HepG2 (cell line): ENCODE measurements around the gene LAMB2. TPM values are rescaled to one million over a fixed set of nuclear protein-coding genes. Genes with fewer than 3 reads are reported as not detected.
A peak's percentile ranks its signal among the peaks of the same experiment; 100 is the strongest.

Experiments
- ATAC-seq: fragments of 200-7000 bp; cut with Tn5 transposase; 3 replicates; pipeline ENCODE4 v1.9.1; 2020; ENCODE audit warnings: mild to moderate bottlenecking, moderate library complexity
- BruUV-seq: library from RNA; stranded (reverse); fragments of 400-500 nt; replicated peaks from 2 replicates; lab custom pipeline; 2021; lab: Mats Ljungman, UMichigan
- CTCF ChIA-PET: fragments of 300-600 bp; formaldehyde crosslinking; extraction: SDS; loops from one replicate; lab custom pipeline; 2021; ENCODE audit warnings: low total read pairs, inconsistent platforms, low intra/inter-chr PET ratio; lab: Yijun Ruan, JAX
- POLR2A ChIA-PET: fragments of 350-600 bp; sonication (Branson Sonifier 250); formaldehyde crosslinking; loops from one replicate; lab custom pipeline; 2020; ENCODE audit warnings: antibody characterized with exemption, inconsistent platforms; lab: Yijun Ruan, JAX
- DNase-seq: peaks from one replicate; pipeline ENCODE4 v3.0.0-alpha.2; 2015; ENCODE audit warnings: low spot score
- FAIRE-seq: peaks from 3 replicates; lab custom pipeline; 2011; peaks lifted over from hg19 to GRCh38; lab: Jason Lieb, UNC
- H2AFZ ChIP-seq: one replicate; pipeline ENCODE4 v1.6.1; 2011; ENCODE audit warnings: low read length, inconsistent platforms
- H3K27ac ChIP-seq: fragments of 300-600 bp; 3 replicates; pipeline ENCODE4 v1.8.0; 2011; ENCODE audit warnings: mixed run types, mild to moderate bottlenecking, mixed read lengths, low read length, inconsistent platforms; ENCODE audit not compliant: insufficient read depth; ENCODE audit errors: extremely low read length
- H3K27me3 ChIP-seq, 2 experiments: fragments of 200-600 bp in 1 of 2; 2 replicates in 1 of 2; 3 replicates in 1 of 2; pipeline versions ENCODE4 v1.6.0 to v1.8.0; 2011; ENCODE audit warnings: low read length in 2 of 2, mild to moderate bottlenecking in 2 of 2, moderate library complexity in 2 of 2, inconsistent platforms in 1 of 2; ENCODE audit not compliant: insufficient read depth in 2 of 2, control insufficient read depth in 1 of 2
- H3K36me3 ChIP-seq, 2 experiments: fragments of 200-600 bp in 1 of 2; replicated peaks in 1 of 2; 2 replicates in 1 of 2; 3 replicates in 1 of 2; pipeline versions ENCODE4 v1.5.1 to v1.8.0; 2011; ENCODE audit warnings: low read length in 2 of 2, inconsistent platforms in 1 of 2; ENCODE audit not compliant: insufficient read depth in 2 of 2, control insufficient read depth in 1 of 2
- H3K4me1 ChIP-seq: 2 replicates; pipeline ENCODE4 v1.5.1; 2012; ENCODE audit warnings: low read length, inconsistent platforms; ENCODE audit not compliant: insufficient read depth
- H3K4me2 ChIP-seq: 2 replicates; pipeline ENCODE4 v1.6.0; 2011; ENCODE audit warnings: low read depth, low read length, inconsistent platforms
- H3K4me3 ChIP-seq, 3 experiments: fragments of 200-600 bp in 1 of 3; sonication (generic), shearing (Covaris generic) in 1 of 3; replicated peaks in 1 of 3; 2 replicates each; pipeline ENCODE4 v1.5.1; 2011 to 2016; ENCODE audit warnings: low read length in 3 of 3, inconsistent platforms in 2 of 3, low read depth in 2 of 3, mild to moderate bottlenecking in 2 of 3, control low read depth in 1 of 3, mixed read lengths in 1 of 3; ENCODE audit not compliant: insufficient read depth in 1 of 3
- H3K79me2 ChIP-seq: one replicate; pipeline ENCODE4 v1.6.1; 2011; ENCODE audit warnings: low read length, inconsistent platforms; ENCODE audit not compliant: insufficient read depth
- H3K9ac ChIP-seq: 2 replicates; pipeline ENCODE4 v1.6.0; 2011; ENCODE audit warnings: mild to moderate bottlenecking, low read depth, low read length, inconsistent platforms; ENCODE audit not compliant: insufficient read depth
- H3K9me3 ChIP-seq: 2 replicates; pipeline ENCODE4 v1.5.1; 2012; ENCODE audit warnings: mild to moderate bottlenecking, low read length
- H4K20me1 ChIP-seq: 2 replicates; pipeline ENCODE4 v1.6.0; 2011; ENCODE audit warnings: inconsistent platforms, mild to moderate bottlenecking, low read length, moderate library complexity; ENCODE audit not compliant: insufficient read depth
- ATF7-NPFF ChIP-seq: sonication (generic); formaldehyde crosslinking; IDR thresholded peaks from 2 replicates; pipeline ENCODE4 v1.8.1; 2023; ENCODE audit warnings: mild to moderate bottlenecking, low read depth, missing genetic modification reagents, moderate library complexity
- EED ChIP-seq: sonication (generic); formaldehyde crosslinking; IDR thresholded peaks from 2 replicates; pipeline ENCODE4 v1.5.0; 2020; ENCODE audit warnings: mild to moderate bottlenecking, missing genetic modification reagents
- HNF4G ChIP-seq, 2 experiments: sonication (generic) in 1 of 2; formaldehyde crosslinking in 1 of 2; IDR thresholded peaks; 2 replicates each; pipeline versions ENCODE4 v1.4.0 to v1.6.1; 2011 to 2020; ENCODE audit warnings: borderline replicate concordance in 2 of 2, low read depth in 2 of 2, mild to moderate bottlenecking in 2 of 2, low read length in 1 of 2, missing genetic modification reagents in 1 of 2, moderate library complexity in 1 of 2
- JARID2 ChIP-seq: sonication (generic); formaldehyde crosslinking; IDR thresholded peaks from 2 replicates; pipeline ENCODE4 v1.8.1; 2023; ENCODE audit warnings: missing genetic modification reagents, inconsistent platforms; ENCODE audit not compliant: insufficient replicate concordance
- MED13 ChIP-seq: sonication (generic); formaldehyde crosslinking; IDR thresholded peaks from 2 replicates; pipeline ENCODE4 v1.5.0; 2020; ENCODE audit warnings: missing genetic modification reagents
- MEIS2 ChIP-seq: sonication (generic); formaldehyde crosslinking; IDR thresholded peaks from 2 replicates; pipeline ENCODE4 v1.9.0; 2021; ENCODE audit warnings: mild to moderate bottlenecking, missing genetic modification reagents
- NR2F2 ChIP-seq: IDR thresholded peaks from 2 replicates; pipeline ENCODE4 v1.6.1; 2012; ENCODE audit warnings: low read depth, inconsistent platforms, borderline replicate concordance
- NRL ChIP-seq: sonication (generic); formaldehyde crosslinking; IDR thresholded peaks from 2 replicates; pipeline ENCODE4 v1.5.0; 2020; ENCODE audit warnings: missing genetic modification reagents, mild to moderate bottlenecking, moderate library complexity, borderline replicate concordance
- PREB ChIP-seq: sonication (generic); formaldehyde crosslinking; IDR thresholded peaks from 2 replicates; pipeline ENCODE4 v1.4.0; 2020; ENCODE audit warnings: missing genetic modification reagents
- SCMH1 ChIP-seq: sonication (generic); formaldehyde crosslinking; IDR thresholded peaks from 2 replicates; pipeline ENCODE4 v1.9.0; 2021; ENCODE audit warnings: missing genetic modification reagents, mild to moderate bottlenecking, borderline replicate concordance
- ZHX1 ChIP-seq: sonication (generic); formaldehyde crosslinking; IDR thresholded peaks from 2 replicates; pipeline ENCODE4 v1.8.1; 2022; ENCODE audit warnings: low read depth, mild to moderate bottlenecking, missing genetic modification reagents
- ZNF10 ChIP-seq: sonication (generic); formaldehyde crosslinking; IDR thresholded peaks from 2 replicates; pipeline ENCODE4 v1.4.0; 2020; ENCODE audit warnings: mild to moderate bottlenecking, low read depth, missing genetic modification reagents, borderline replicate concordance
- WGBS: methylation state at CpG from one replicate; pipeline ENCODE4 v1.1.6; 2017; ENCODE audit warnings: low lambda C conversion rate; 5-methylcytosine and 5-hydroxymethylcytosine counted together
- in situ Hi-C: cut with HindIII; loops from 2 replicates; pipeline ENCODE4 v1.10.0; 2017; ENCODE audit warnings: low pct_unique_long_range_greater_than_20kb; ENCODE audit not compliant: extremely low pct_ligation_motif_present
- intact Hi-C: fragments of 100-400 bp; cut with micrococcal nuclease; formaldehyde crosslinking; loops from one replicate; pipeline ENCODE4 v1.10.0; 2022; ENCODE audit not compliant: unreplicated experiment
- polyA plus RNA-seq, 8 experiments: library from polyadenylated mRNA; depleted of rRNA in 3 of 8; stranded (reverse) in 7 of 8; unstranded in 1 of 8; fragments of >200 nt; fragmentation: Illumina TruSeq in 4 of 8; extraction: Trizol in 4 of 8; gene quantifications; 2 replicates each; pipeline versions ENCODE4 v1.2.1 to v1.2.3, GENCODE V29; 2011 to 2016; ENCODE audit warnings: low read depth in 4 of 8, missing spikeins in 1 of 8, mixed read lengths in 1 of 8; ENCODE audit not compliant: insufficient read depth in 1 of 8
- total RNA-seq, 5 experiments: library from RNA; depleted of rRNA; stranded (reverse); fragments of >200 nt; fragmentation: Illumina TruSeq; extraction: Trizol; gene quantifications; 2 replicates each; pipeline ENCODE4 v1.2.3, GENCODE V29; 2016; ENCODE audit warnings: low read depth in 1 of 5
- TF ChIP-seq, protein P1 (sequence below): sonication (generic); formaldehyde crosslinking; IDR thresholded peaks from 2 replicates; pipeline ENCODE4 v1.5.0; 2020; ENCODE audit warnings: missing genetic modification reagents, mild to moderate bottlenecking, borderline replicate concordance

The LAMB2 gene
- total and polyA plus RNA-seq, 2 of the 13 experiments (the other 11 are each of a cell fraction or from before 2014, with no cell fraction given): 208 to 443 TPM

- ChIA-PET POLR2A (interaction anchor here (1.3 to 8.5 kb wide), 8 partner anchors 8 to 208 kb away, joined by 4 to 110 read pairs (median 9); partner anchors contain the start of genes IMPDH2, QRICH1, USP19 and USP4), CTCF (no interaction called here)
- H3K27me3 ChIP-seq: no peaks in the 10 kb centered on the region
- H3K79me2 ChIP-seq: peaks cover 15% of the 10 kb centered on the region
- H2AFZ ChIP-seq: no peak overlapping the region
- peak overlapping the region; percentile 97 for H3K4me2 ChIP-seq
- intact Hi-C loops: loop anchor here (5.0 kb wide), 1 partner anchor 39 kb away; the partner anchor contains the start of gene QRICH1
- in situ Hi-C loops: no loop called here
- 100% methylated on average over 3 of the region's 6 CpGs for WGBS
- H3K36me3 ChIP-seq: peaks cover 5 to 10% of the 10 kb centered on the region in 2 experiments; a peak in 2 of 5 replicates
- H3K4me3 ChIP-seq: peak overlapping the region; percentile 72 to 78 (median 77); a peak in 5 of 6 replicates
- BruUV-seq: no TSS peak
- H3K27ac ChIP-seq: peak overlapping the region; percentile 80
- no peaks in the 10 kb centered on the region for H4K20me1 ChIP-seq
- no peak for ATAC-seq
- DNase-seq: no peak
- FAIRE-seq: no peak
- H3K9me3 ChIP-seq: no peaks in the 10 kb centered on the region
- TF ChIP-seq JARID2 (CRISPR knock-in tag) (no peak), ATF7-NPFF (no peak), MED13 (no peak), MEIS2 (CRISPR knock-in tag) (no peak), NR2F2 (no peak), ZHX1 (no peak), PREB (CRISPR knock-in tag) (no peak), NRL (no peak), ZNF10 (CRISPR knock-in tag) (no peak), SCMH1 (CRISPR knock-in tag) (no peak), HNF4G (IDR thresholded peaks at IDR 0.05; ENCODE audit: borderline replicate concordance, low read depth, low read length) (no peak), HNF4G (CRISPR knock-in tag; IDR thresholded peaks at IDR 0.05; ENCODE audit: borderline replicate concordance, low read depth) (no peak), EED (no peak)
- TF ChIP-seq, protein P1, sequence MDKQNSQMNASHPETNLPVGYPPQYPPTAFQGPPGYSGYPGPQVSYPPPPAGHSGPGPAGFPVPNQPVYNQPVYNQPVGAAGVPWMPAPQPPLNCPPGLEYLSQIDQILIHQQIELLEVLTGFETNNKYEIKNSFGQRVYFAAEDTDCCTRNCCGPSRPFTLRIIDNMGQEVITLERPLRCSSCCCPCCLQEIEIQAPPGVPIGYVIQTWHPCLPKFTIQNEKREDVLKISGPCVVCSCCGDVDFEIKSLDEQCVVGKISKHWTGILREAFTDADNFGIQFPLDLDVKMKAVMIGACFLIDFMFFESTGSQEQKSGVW (CRISPR knock-in tag): no peak
- H3K9ac ChIP-seq: peak overlapping the region; percentile 75
- H3K4me1 ChIP-seq: peaks cover 39% of the 10 kb centered on the region
These were observed 1.3 kb downstream of the LAMB2 start for GRCh38 chr3:49131576-49131975.
